ENCODE measurements around the gene ZNF358.
A peak's percentile ranks its signal among the peaks of the same experiment; 100 is the strongest.

ZNF358 gene

DNA sequence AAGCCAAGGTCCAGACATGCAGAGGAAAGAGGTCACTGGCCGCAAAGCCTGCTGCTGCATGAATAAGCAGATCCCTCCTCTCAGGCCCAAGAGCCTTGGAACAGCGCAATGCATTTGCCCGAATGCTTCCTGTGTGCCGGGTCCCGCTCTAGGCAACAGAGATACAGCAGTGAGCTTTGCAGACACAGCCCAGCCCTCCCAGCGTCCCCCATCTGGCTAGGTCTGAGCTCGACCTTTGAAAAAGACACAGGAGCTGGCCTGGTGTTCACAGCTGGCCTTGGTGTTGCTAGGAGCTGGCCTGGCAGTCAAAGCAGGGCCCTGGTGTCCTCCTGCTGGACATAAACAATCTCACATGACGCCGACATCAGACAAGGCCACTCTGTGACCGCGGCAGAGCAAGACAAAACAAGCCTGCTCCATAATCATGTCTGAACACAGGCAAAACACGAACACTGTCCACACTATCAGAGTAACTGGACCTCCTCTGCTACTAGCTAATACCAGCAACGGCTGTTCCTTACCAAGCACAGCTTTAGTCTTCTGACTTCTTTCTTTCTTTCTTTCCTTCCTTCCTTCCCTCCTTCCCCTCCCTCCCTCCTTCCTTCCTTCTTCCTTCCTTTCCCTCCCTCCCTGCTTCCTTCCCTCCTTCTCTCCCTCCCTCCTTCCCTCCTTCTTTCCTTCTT lies 21.3 kb upstream of the ZNF358 start:
- TF ChIP-seq, protein P1, sequence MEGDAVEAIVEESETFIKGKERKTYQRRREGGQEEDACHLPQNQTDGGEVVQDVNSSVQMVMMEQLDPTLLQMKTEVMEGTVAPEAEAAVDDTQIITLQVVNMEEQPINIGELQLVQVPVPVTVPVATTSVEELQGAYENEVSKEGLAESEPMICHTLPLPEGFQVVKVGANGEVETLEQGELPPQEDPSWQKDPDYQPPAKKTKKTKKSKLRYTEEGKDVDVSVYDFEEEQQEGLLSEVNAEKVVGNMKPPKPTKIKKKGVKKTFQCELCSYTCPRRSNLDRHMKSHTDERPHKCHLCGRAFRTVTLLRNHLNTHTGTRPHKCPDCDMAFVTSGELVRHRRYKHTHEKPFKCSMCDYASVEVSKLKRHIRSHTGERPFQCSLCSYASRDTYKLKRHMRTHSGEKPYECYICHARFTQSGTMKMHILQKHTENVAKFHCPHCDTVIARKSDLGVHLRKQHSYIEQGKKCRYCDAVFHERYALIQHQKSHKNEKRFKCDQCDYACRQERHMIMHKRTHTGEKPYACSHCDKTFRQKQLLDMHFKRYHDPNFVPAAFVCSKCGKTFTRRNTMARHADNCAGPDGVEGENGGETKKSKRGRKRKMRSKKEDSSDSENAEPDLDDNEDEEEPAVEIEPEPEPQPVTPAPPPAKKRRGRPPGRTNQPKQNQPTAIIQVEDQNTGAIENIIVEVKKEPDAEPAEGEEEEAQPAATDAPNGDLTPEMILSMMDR (IDR thresholded peaks at IDR 0.05; ENCODE audit: poor library complexity, severe bottlenecking): no peak
- no peaks in the 10 kb centered on the region for H3K27me3 ChIP-seq (ENCODE audit: insufficient read depth, poor library complexity, severe bottlenecking)
- H3K27ac ChIP-seq (ENCODE audit: poor library complexity, severe bottlenecking): peak overlapping the region; percentile 55
- peaks cover 8% of the 10 kb centered on the region for H3K4me1 ChIP-seq (ENCODE audit: insufficient read depth, poor library complexity, severe bottlenecking)
- no peaks in the 10 kb centered on the region for H3K36me3 ChIP-seq (ENCODE audit: low read depth)
- ATAC-seq (ENCODE audit: low read depth): peak; percentile 71
- H3K9me3 ChIP-seq (ENCODE audit: severe bottlenecking): no peaks in the 10 kb centered on the region
- no peak overlapping the region for H3K4me3 ChIP-seq (ENCODE audit: severe bottlenecking)
- DNase-seq (ENCODE audit: low spot score): no peak

- Histone ChIP-seq H3K27me3 (ENCODE audit: insufficient read depth, poor library complexity, severe bottlenecking) (no peaks in the 10 kb centered on the region), H3K9me3 (ENCODE audit: severe bottlenecking) (no peaks in the 10 kb centered on the region), H3K27ac (ENCODE audit: poor library complexity, severe bottlenecking) (no peak overlapping the region), H3K4me1 (ENCODE audit: insufficient read depth, poor library complexity, severe bottlenecking) (peaks cover 8% of the 10 kb centered on the region), H3K4me3 (ENCODE audit: severe bottlenecking) (no peak overlapping the region), H3K36me3 (ENCODE audit: low read depth) (no peaks in the 10 kb centered on the region)
- ATAC-seq (ENCODE audit: low read depth) (peak; percentile 20; the same call in 1 of the 3 replicates), DNase-seq (ENCODE audit: low spot score) (no peak)
- TF ChIP-seq, protein P1 (IDR thresholded peaks at IDR 0.05; ENCODE audit: poor library complexity, severe bottlenecking): peak; percentile 27
Observed at GRCh38 chr19:7497292-7497691, 18.6 kb upstream of the ZNF358 start.

DNA sequence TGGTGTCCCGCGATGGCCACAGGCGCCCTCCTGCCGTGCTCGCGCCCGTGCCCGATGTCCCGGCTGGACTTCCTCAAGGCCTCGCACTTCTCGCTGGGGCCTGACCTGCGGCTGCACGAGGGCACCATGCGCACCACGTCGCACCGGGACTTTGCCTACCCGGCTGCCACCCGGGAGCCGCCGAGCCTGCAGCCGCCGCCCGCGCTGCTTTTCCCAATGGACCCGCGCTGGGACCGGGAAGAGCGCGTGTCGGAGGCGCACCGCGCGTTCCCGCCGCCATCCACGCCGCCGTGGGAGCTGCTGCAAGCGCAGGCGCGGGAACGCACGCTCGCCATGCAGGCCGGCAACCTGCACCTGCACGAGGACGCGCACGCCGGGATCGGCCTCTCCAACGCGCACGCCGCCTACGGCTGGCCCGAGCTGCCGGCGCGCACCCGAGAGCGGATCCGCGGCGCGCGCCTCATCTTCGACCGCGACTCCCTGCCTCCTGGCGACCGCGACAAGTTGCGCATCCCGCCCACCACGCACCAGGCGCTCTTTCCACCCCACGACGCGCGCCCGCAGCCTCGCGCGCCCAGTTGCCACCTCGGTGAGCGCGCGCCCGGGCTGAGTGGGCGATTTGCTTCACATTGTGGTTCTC lies 15.0 kb upstream of the ZNF358 start:
- DNase-seq (ENCODE audit: low spot score) (peak; percentile 84), ATAC-seq (ENCODE audit: low read depth) (peak; percentile 66)
- Histone ChIP-seq H3K4me3 (ENCODE audit: severe bottlenecking) (peak overlapping the region; percentile 33), H3K4me1 (ENCODE audit: insufficient read depth, poor library complexity, severe bottlenecking) (peaks cover 3% of the 10 kb centered on the region), H3K27ac (ENCODE audit: poor library complexity, severe bottlenecking) (no peak overlapping the region), H3K9me3 (ENCODE audit: severe bottlenecking) (no peaks in the 10 kb centered on the region), H3K36me3 (ENCODE audit: low read depth) (no peaks in the 10 kb centered on the region), H3K27me3 (ENCODE audit: insufficient read depth, poor library complexity, severe bottlenecking) (no peaks in the 10 kb centered on the region)
- TF ChIP-seq, protein P1 (IDR thresholded peaks at IDR 0.05; ENCODE audit: poor library complexity, severe bottlenecking): no peak

- H3K27ac ChIP-seq (ENCODE audit: poor library complexity, severe bottlenecking): no peak overlapping the region
- H3K4me1 ChIP-seq (ENCODE audit: insufficient read depth, poor library complexity, severe bottlenecking): peaks cover 6% of the 10 kb centered on the region
- H3K36me3 ChIP-seq (ENCODE audit: low read depth): no peaks in the 10 kb centered on the region
- DNase-seq (ENCODE audit: low spot score) (no peak), ATAC-seq (ENCODE audit: low read depth) (no peak)
- H3K9me3 ChIP-seq (ENCODE audit: severe bottlenecking): no peaks in the 10 kb centered on the region
- H3K27me3 ChIP-seq (ENCODE audit: insufficient read depth, poor library complexity, severe bottlenecking): no peaks in the 10 kb centered on the region
- TF ChIP-seq, protein P1 (IDR thresholded peaks at IDR 0.05; ENCODE audit: poor library complexity, severe bottlenecking): no peak
- no peak overlapping the region for H3K4me3 ChIP-seq (ENCODE audit: severe bottlenecking)
Observed at GRCh38 chr19:7502552-7502951, 13.4 kb upstream of the ZNF358 start.

DNA sequence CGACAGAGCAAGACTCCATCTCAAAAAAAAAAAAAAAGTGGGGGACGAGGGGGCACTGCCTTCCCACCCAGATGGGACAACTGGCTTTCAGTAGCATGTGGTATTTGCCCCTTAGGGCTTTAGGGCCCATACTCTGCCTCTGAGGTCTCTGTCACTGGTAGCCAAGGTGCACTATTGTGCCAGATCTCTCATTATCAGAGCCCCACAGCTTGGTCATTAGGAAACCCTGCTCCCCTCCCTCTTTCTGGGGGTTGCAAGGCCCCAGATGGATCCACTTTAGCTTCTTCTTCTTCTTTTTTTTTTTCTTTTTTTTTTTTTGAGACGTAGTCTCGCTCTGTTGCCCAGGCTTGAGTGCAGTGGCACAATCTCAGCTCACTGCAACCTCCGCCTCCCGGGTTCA lies 11.2 kb upstream of the ZNF358 start:
- Histone ChIP-seq H3K36me3 (ENCODE audit: low read depth) (no peaks in the 10 kb centered on the region), H3K4me1 (ENCODE audit: insufficient read depth, poor library complexity, severe bottlenecking) (peaks cover 6% of the 10 kb centered on the region), H3K27ac (ENCODE audit: poor library complexity, severe bottlenecking) (no peak overlapping the region), H3K4me3 (ENCODE audit: severe bottlenecking) (no peak overlapping the region), H3K9me3 (ENCODE audit: severe bottlenecking) (no peaks in the 10 kb centered on the region), H3K27me3 (ENCODE audit: insufficient read depth, poor library complexity, severe bottlenecking) (no peaks in the 10 kb centered on the region)
- ATAC-seq (ENCODE audit: low read depth) (no peak), DNase-seq (ENCODE audit: low spot score) (no peak)
- TF ChIP-seq, protein P1 (IDR thresholded peaks at IDR 0.05; ENCODE audit: poor library complexity, severe bottlenecking): no peak
